Measurements from ENCODE around the gene COPS9.

COPS9 gene

DNA sequence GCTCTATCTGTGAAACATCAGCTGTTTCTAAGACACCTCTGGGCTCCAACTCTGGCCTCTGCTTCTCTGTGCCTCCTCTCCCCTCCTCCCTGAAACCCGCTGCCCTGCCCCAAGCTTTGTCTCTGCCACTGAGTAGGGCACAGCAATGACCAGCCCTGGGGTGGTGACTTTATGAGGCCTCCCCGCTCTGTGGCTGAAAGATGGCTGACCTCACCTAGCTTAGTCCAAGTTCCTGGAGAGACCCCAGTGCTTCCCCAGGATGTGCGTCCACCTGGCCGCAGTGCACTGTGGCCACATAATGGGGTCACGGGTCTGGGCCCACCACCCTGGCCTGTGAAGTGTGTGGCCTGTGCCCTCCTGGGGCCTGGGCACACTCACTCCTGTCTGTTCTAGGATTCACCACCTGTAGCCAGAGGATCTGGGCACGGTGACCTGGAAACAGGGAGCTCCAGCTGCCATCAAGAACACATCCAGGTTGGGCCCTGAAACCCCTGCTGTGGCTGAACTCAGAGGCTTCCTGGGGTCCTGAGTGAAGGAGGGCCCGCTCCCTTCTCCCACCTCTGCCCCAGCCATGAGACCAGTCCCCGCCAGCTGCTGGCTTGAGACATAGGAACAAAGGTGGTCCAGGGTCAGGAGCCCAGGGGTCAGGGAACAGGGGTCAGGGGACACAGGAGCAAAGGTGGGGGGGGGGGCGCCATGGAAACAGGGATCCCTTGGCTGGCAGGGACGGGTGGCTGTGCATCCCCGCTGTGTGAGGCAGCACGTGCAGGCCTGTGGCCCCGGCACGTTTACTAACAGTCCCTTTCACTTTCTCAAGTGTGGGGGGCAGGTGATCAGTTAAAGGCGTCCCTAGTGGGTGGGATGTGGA lies 33.6 kb upstream of the COPS9 start:
- H3K4me1 Mint-ChIP-seq (ENCODE audit: low read depth), result peaks cover 2% of the 10 kb centered on the region
- peaks cover 18% of the 10 kb centered on the region for H3K27me3 Mint-ChIP-seq
- H3K27ac Mint-ChIP-seq, result no peak overlapping the region
- no peaks in the 10 kb centered on the region for H3K9me3 Mint-ChIP-seq
- no peaks in the 10 kb centered on the region for H3K36me3 Mint-ChIP-seq (ENCODE audit: low read depth)
- DNase-seq, result no peak
- H3K4me3 Mint-ChIP-seq, result no peak overlapping the region

DNA sequence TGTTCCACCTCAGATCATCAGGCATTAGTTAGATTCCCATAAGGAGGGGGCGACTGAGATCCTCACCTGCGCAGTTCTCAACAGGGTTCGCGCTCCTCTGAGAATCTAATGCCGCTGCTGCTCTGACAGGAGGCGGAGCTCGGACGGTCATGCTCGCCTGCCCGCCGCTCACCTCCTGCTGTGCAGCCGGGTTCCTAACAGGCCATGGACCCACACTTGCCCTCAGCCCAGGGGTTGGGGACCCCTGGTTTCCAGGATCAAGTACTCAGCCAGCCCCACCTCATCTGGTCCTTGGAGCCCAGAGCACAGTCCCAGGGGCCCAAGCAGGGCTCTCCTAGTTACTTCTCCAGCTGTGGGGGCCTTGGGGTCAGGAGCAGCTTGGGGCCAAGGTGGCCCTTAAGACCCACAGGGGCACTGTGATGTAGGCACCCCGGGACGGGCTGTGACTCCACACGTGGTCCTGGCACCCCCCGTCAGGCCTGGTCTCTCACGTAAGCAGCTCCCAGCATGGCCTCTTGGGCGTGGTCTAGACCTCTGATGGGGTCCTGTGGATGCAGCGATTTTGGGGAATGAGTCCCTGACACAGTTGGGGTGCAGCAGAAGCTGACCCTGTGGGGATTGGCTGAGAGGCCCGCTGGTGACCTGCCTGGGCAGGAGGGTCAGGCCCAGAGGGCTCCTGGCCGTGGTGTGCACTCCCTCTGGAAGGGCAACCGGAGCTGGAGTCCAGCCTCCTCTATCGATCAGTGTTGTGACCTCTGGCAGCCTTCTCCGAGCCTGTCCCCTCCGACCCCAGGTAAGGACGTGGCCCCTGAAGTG lies 32.6 kb upstream of the COPS9 start:
- Mint-ChIP-seq H3K9me3 (no peaks in the 10 kb centered on the region), H3K4me3 (no peak overlapping the region), H3K4me1 (ENCODE audit: low read depth) (peaks cover 2% of the 10 kb centered on the region)

DNA sequence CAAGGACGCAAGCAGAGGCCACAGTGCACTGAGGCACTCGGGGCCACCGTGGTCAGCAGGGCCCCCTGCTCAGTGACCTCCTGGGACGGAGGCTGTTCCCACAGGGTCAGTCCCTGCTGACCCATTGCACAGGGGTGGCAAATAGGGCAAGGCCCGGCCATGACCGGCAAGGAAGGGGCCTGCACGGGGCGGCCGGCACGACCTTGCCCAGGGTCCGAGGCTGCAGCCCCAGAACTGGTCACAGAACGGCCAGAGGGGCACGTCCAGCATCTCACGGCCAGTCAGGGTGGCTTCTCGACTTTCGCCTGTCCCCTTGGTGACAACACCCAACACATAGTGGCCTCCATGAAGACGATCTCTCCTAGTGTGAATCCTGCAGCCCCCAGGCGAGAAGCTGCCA lies 31.9 kb upstream of the COPS9 start:
- H3K4me3 Mint-ChIP-seq, result no peak overlapping the region
- DNase-seq, result no peak
- H3K36me3 Mint-ChIP-seq (ENCODE audit: low read depth), result no peaks in the 10 kb centered on the region
- H3K9me3 Mint-ChIP-seq, result no peaks in the 10 kb centered on the region
- peaks cover 13% of the 10 kb centered on the region for H3K27me3 Mint-ChIP-seq
- H3K27ac Mint-ChIP-seq, result no peak overlapping the region
- no peaks in the 10 kb centered on the region for H3K4me1 Mint-ChIP-seq (ENCODE audit: low read depth)

More for the DNA sequence above, 32.6 kb upstream of the COPS9 start:
- Mint-ChIP-seq H3K36me3 (ENCODE audit: low read depth) (no peaks in the 10 kb centered on the region), H3K27ac (no peak overlapping the region), H3K27me3 (peaks cover 13% of the 10 kb centered on the region)
- no peak for DNase-seq

DNA sequence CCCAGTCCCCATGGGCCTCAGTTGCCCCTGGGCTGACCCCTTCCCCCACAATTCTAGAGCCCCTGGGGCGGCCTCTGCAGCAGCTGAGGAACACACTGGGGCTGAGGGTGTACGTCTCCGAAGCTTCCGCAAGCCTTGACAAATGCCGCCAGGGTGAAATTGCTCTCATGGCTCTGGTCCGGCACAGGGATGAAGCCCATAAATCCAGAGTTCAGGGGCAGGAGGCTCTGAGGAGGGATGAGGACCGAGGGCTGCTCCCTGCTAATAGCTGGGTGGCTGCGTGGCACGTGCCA lies 31.4 kb upstream of the COPS9 start:
- Mint-ChIP-seq H3K27ac (no peak overlapping the region), H3K4me1 (ENCODE audit: low read depth) (no peaks in the 10 kb centered on the region), H3K4me3 (no peak overlapping the region), H3K36me3 (ENCODE audit: low read depth) (no peaks in the 10 kb centered on the region), H3K9me3 (no peaks in the 10 kb centered on the region), H3K27me3 (peaks cover 13% of the 10 kb centered on the region)
- DNase-seq, result no peak

DNA sequence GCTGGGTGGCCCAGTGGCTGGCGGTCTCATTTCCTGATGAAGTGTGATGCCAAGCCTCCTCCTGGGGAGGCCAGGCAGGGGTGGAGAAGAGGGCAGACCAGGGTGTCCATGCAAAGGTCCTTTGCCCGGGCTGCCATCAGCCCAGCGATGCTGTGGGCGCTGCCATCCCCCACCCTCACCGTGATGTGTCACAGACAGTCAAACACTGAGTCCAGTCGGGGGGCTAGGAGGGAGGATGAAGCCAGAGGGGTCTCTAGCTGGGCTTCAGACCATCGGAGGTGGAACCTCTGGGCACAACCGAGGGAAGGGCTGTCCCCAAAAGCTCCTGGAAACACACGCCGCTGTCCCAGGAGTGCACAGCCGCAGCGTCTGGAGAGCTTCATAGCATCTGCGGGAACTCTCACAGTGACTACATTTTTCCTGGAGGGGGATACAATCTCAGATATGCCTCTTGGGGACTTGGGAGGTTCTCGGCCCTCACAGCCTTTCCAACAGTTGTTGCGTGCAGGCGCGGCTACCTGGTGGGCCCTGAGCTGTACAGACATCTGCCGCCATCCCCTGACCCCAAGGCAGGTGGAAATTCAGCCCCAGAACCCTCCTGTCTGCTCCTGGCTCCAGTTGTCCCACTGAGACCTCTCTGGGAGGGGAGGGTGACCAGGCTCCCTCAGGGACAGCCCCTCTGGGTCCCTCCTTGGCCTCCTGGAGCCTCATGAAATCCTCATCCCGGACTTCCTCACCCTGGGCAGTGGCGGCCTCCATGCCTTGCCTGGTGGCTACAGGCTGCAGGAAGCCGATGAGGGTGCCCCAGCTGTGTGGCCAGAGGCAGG lies 30.9 kb upstream of the COPS9 start:
- H3K27ac Mint-ChIP-seq, result no peak overlapping the region
- H3K4me3 Mint-ChIP-seq, result no peak overlapping the region
- H3K9me3 Mint-ChIP-seq, result no peaks in the 10 kb centered on the region
- peaks cover 13% of the 10 kb centered on the region for H3K27me3 Mint-ChIP-seq
- DNase-seq, result no peak
- H3K4me1 Mint-ChIP-seq (ENCODE audit: low read depth), result no peaks in the 10 kb centered on the region
- H3K36me3 Mint-ChIP-seq (ENCODE audit: low read depth), result no peaks in the 10 kb centered on the region

DNA sequence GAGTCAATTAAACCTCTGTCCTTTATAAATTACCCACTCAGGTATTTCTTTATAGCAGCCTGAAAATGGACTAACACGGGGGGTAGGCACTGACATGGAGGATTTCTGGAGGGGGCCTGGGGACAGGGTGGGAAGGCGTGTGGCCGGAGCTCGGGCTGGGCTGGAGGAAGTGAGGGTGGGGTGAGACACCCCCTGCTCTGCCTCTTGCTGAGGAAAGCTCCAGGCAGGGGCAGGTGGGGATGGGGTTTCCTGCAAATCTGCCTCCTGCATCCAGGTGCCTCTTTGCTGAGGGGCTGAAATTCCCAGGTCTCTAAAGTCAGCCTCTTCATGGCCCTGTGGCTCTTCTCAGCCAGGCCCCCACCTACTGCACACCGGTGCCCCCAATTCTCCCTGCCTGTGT lies 30.1 kb upstream of the COPS9 start:
- Mint-ChIP-seq H3K4me3 (no peak overlapping the region), H3K27me3 (peaks cover 13% of the 10 kb centered on the region), H3K4me1 (ENCODE audit: low read depth) (no peaks in the 10 kb centered on the region), H3K9me3 (no peaks in the 10 kb centered on the region), H3K27ac (no peak overlapping the region), H3K36me3 (ENCODE audit: low read depth) (no peaks in the 10 kb centered on the region)
- no peak for DNase-seq

DNA sequence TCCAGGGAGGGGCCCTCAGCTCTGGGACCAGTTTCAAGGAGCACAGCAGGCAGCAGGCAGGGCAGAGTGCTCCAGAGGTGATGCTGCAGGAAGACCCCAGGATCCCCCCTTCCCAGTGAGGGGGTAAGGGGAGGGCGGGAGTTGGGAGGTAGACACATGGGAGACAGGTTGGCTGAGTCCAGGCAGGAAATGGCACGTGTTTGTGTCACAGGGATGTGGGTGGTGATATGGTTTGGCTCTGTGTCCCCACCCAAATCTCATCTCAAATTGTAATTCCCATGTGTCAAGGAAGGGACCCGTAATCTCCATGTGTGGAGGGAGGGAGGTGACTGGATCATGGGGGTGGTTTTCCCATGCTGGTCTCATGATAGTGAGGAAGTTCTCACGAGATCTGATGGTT lies 29.6 kb upstream of the COPS9 start:
- H3K36me3 Mint-ChIP-seq (ENCODE audit: low read depth), result no peaks in the 10 kb centered on the region
- DNase-seq, result no peak

DNA sequence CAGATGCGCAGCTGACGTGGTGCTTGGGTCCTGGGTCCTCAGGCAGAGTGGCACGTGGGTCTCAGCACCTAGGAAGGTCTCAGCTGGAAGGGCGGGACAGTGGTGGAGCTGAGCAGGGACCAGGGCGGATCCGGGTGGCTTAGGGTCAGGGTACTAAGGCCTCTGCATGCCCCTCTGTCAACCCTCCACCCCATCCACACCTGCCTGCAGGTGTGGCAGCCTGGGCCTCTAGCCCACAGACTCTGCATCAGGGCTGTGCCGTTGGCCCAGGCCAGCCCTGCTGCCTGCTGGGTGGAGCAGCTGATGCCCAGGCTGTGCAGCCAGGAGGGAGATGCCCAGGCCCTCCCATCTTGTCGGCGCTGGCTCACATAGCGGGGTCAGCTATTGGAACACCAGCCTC lies 28.9 kb upstream of the COPS9 start:
- Mint-ChIP-seq H3K4me3 (no peak overlapping the region), H3K27ac (no peak overlapping the region), H3K9me3 (no peaks in the 10 kb centered on the region), H3K36me3 (ENCODE audit: low read depth) (no peaks in the 10 kb centered on the region), H3K27me3 (peaks cover 13% of the 10 kb centered on the region), H3K4me1 (ENCODE audit: low read depth) (no peaks in the 10 kb centered on the region)
- no peak for DNase-seq

More for the DNA sequence above, 29.6 kb upstream of the COPS9 start:
- no peak overlapping the region for H3K27ac Mint-ChIP-seq
- H3K4me1 Mint-ChIP-seq (ENCODE audit: low read depth), result no peaks in the 10 kb centered on the region
- H3K27me3 Mint-ChIP-seq, result peaks cover 13% of the 10 kb centered on the region
- H3K4me3 Mint-ChIP-seq, result no peak overlapping the region
- no peaks in the 10 kb centered on the region for H3K9me3 Mint-ChIP-seq

DNA sequence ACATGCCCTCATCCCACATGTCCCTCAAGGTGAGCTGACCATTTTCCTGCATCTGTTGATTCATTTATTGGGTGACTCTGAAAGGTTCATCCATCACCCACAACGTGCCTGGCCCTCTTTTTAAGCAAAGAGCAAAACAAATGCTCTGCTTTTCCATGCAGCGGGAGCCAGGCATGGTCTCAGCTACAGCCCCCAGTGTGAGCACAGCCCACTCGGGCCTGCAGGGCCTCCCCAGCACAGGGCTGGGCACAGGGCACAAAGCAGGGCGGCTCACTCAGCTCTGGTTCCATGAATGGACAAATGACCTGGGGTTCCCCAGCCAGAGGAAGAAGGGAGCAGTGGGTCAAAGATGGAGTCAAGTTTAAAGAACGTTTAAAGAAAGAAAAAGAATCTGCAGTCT lies 28.5 kb upstream of the COPS9 start:
- H3K27me3 Mint-ChIP-seq, result peaks cover 13% of the 10 kb centered on the region
- no peaks in the 10 kb centered on the region for H3K36me3 Mint-ChIP-seq (ENCODE audit: low read depth)
- no peaks in the 10 kb centered on the region for H3K9me3 Mint-ChIP-seq

DNA sequence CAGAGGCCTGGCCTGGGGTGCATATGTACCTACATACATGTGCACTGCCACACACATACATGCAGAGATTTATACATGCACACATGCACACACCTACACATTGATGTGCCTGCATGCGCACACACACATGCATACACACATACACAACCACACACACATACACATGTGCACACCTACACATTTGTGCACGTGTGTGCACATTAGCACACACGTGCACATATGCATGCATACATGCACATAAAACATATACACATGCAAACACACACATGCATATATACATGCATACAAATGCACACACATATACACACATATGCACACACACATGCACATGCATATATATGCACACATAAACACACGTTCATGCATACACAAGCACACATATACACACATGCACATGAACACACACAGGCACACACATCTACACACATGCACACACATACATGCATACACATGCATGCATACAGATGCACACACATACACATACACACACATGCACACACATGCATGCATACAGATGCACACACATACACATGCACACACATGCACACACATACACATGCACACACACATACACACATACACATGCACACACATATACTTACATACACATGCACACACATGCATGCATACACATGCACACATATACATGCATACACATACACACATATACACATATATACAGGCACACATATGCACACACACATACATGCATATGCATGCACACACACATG lies 27.9 kb upstream of the COPS9 start:
- H3K4me1 Mint-ChIP-seq (ENCODE audit: low read depth), result no peaks in the 10 kb centered on the region
- H3K27me3 Mint-ChIP-seq, result peaks cover 13% of the 10 kb centered on the region
- no peak overlapping the region for H3K4me3 Mint-ChIP-seq
- H3K36me3 Mint-ChIP-seq (ENCODE audit: low read depth), result no peaks in the 10 kb centered on the region
- no peak for DNase-seq
- no peak overlapping the region for H3K27ac Mint-ChIP-seq
- no peaks in the 10 kb centered on the region for H3K9me3 Mint-ChIP-seq

More for the DNA sequence above, 28.5 kb upstream of the COPS9 start:
- no peak overlapping the region for H3K4me3 Mint-ChIP-seq
- H3K4me1 Mint-ChIP-seq (ENCODE audit: low read depth), result no peaks in the 10 kb centered on the region
- no peak overlapping the region for H3K27ac Mint-ChIP-seq
- no peak for DNase-seq

DNA sequence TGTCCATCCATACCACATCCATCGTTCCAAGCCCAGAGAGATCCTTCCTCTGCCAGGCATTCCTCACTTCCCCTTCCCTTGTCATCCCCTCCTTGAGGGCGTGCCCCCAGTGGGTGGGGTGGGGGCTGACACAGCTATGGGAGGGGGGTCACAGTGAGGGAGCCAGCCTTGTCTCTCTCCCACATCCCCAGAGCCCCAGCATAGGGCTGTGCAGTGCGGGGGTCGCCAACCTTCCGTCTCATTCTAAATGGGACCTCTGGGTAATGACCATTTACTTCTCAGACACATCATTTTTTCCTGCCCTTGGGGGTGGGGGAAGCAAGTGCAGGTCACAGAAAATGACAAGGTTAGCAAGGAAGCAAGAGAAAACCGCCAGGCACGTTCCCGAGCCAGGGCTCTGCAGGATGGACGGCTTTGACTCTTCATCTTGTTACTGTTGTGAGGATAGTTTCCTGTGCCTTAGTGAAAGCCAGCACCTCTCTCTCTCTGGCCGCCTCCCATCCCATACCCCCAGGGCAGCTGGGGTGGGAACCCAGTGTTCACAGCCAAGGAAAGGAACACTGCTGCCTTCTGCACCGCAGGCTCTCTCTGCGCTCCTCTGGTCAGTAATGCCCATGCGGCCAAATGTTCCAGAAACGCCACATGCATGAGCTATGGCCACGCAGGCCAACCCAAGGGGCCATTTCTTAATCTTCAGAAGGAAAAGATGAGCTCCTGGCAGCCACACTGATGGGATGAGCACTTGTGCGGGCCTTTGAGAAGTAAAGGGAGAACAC lies 27.0 kb upstream of the COPS9 start:
- Mint-ChIP-seq H3K27ac (no peak overlapping the region), H3K27me3 (peaks cover 10% of the 10 kb centered on the region), H3K36me3 (ENCODE audit: low read depth) (no peaks in the 10 kb centered on the region)

DNA sequence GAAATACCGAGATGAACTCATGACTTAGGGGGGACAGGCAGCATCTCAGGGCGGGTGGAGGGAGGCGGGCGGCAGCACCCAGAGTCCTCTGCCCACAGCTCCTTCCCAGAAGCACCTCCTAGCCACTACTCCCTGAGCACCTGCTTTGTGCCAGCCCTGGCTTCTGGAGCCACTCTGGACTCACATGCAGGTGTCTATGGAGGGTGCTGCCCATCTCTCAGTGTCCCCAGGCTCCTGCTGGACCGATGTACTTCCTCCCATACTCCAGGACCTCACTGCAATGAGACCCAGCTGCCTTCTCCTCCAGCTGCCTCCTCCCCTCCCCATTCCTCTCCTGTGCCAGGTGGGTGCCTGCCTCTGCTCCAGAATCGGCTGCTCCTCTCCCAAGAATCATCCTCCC lies 26.4 kb upstream of the COPS9 start:
- Mint-ChIP-seq H3K36me3 (ENCODE audit: low read depth) (no peaks in the 10 kb centered on the region), H3K9me3 (no peaks in the 10 kb centered on the region), H3K4me1 (ENCODE audit: low read depth) (no peaks in the 10 kb centered on the region), H3K27ac (no peak overlapping the region), H3K4me3 (no peak overlapping the region), H3K27me3 (peaks cover 6% of the 10 kb centered on the region)
- DNase-seq, result no peak

More for the DNA sequence above, 27.0 kb upstream of the COPS9 start:
- no peak overlapping the region for H3K4me3 Mint-ChIP-seq
- H3K4me1 Mint-ChIP-seq (ENCODE audit: low read depth), result no peaks in the 10 kb centered on the region
- no peak for DNase-seq
- H3K9me3 Mint-ChIP-seq, result no peaks in the 10 kb centered on the region

DNA sequence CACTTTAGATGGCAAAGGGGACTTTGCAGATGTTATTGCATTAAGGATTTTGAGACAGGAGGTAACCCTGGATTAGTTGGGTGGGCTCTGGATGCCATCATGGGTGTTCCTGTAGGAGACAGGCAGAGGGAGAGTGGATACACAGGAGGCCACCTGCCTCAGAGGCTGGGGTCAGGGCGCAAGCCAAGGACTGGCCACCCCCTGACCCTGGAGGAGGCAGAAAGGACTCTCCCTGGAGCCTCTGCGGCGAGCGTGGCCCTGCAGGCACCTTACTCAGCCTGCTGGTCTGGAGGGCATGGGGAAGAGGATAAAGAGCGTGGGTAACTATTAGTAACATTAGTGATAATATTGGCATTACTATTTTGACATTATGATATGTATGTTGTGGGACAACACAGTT lies 25.9 kb upstream of the COPS9 start:
- H3K36me3 Mint-ChIP-seq (ENCODE audit: low read depth), result no peaks in the 10 kb centered on the region
- peaks cover 4% of the 10 kb centered on the region for H3K27me3 Mint-ChIP-seq
- no peak overlapping the region for H3K4me3 Mint-ChIP-seq
- DNase-seq, result no peak
- H3K27ac Mint-ChIP-seq, result no peak overlapping the region
- no peaks in the 10 kb centered on the region for H3K9me3 Mint-ChIP-seq
- no peaks in the 10 kb centered on the region for H3K4me1 Mint-ChIP-seq (ENCODE audit: low read depth)

All from activated T-cell treated with anti-CD3 and anti-CD28 coated beads, Interleukin-2, amount 50 U/mL, for 24 hours (primary cell).